GM12872 (cell line): ENCODE data around the gene TMEM140.

Experiments used
- TF ChIP-seq, protein P1 (sequence below): IDR thresholded peaks from 3 replicates; pipeline ENCODE4 v1.5.1; 2011; ENCODE audit warnings: low read depth, mild to moderate bottlenecking, low read length, moderate library complexity; ENCODE audit not compliant: insufficient read depth

TMEM140 gene

DNA sequence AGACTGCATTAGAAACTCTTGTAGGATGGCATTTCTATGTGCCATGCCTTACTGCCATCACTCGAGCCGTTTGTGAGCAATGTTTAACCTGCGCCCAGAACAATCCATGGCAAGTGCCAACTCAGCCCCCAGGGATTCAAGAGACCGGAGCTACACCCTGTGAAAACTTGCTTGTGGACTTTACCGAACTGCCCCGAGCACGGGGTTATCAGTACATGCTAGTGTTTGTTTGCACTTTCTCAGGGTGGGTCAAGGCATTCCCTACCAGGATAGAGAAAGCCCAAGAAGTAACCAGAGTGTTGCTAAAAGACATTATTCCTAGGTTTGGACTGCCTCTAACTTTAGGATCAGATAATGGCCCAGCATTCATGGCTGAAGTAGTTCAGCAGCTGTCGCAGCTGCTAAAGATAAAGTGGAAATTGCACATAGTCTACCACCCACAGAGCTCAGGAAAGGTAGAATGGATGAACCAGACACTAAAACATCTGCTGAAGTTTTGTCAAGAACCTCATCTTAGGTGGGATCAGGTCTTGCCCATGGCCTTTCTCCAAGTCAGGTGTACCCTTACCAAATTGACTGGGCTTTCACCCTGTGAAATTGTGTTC lies 31.6 kb downstream of the TMEM140 start:
- TF ChIP-seq, protein P1, sequence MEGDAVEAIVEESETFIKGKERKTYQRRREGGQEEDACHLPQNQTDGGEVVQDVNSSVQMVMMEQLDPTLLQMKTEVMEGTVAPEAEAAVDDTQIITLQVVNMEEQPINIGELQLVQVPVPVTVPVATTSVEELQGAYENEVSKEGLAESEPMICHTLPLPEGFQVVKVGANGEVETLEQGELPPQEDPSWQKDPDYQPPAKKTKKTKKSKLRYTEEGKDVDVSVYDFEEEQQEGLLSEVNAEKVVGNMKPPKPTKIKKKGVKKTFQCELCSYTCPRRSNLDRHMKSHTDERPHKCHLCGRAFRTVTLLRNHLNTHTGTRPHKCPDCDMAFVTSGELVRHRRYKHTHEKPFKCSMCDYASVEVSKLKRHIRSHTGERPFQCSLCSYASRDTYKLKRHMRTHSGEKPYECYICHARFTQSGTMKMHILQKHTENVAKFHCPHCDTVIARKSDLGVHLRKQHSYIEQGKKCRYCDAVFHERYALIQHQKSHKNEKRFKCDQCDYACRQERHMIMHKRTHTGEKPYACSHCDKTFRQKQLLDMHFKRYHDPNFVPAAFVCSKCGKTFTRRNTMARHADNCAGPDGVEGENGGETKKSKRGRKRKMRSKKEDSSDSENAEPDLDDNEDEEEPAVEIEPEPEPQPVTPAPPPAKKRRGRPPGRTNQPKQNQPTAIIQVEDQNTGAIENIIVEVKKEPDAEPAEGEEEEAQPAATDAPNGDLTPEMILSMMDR: no peak

DNA sequence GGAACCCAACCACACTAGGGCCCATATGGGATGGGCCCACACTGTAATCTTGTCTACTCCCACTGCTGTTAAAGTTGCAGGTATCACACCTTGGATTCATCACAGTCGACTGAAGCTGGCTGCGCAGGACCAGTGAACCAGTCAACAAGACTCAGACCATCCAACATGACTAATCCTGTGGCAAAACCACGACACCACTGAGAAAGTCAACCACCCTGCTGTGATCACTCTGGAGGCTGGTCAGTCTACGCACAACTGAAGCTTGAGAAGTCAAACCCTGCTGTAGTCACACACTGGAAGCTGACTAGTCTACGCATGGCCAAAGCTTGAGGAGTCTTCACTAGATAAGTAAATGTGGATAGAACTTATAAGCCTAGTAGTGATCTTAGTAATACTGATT lies 32.2 kb downstream of the TMEM140 start:
- TF ChIP-seq, protein P1: no peak

DNA sequence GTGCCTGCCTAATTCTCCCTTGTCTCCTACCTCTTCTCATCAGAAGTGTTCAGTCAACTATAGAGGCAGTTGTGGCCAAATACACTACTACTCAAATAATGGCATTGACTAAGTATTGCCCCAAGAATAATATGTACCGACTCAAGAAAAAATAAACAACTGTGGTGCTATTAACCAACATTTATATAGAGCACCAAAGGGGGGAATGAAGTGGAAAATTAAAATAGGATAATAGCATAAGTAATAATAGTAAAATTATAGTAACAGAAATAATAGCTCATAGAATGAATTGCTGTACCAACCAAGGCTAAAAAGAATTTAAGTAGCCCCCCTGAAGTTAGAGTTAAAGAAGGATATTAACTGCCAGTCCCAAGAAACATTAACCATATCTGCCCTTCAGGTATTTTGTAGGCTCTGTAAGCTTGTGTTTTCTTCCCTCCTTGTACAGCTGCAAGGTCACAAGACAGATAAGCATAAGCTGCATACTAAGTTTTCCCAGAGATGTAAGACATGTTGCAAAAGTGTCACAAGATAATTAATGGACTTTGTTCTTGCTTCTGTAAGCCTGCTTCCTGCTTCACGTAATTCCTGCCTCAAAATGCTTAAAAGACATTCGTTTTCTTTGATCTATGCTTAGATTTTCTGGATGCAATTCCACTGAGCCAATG lies 33.5 kb downstream of the TMEM140 start:
- TF ChIP-seq, protein P1: no peak

DNA sequence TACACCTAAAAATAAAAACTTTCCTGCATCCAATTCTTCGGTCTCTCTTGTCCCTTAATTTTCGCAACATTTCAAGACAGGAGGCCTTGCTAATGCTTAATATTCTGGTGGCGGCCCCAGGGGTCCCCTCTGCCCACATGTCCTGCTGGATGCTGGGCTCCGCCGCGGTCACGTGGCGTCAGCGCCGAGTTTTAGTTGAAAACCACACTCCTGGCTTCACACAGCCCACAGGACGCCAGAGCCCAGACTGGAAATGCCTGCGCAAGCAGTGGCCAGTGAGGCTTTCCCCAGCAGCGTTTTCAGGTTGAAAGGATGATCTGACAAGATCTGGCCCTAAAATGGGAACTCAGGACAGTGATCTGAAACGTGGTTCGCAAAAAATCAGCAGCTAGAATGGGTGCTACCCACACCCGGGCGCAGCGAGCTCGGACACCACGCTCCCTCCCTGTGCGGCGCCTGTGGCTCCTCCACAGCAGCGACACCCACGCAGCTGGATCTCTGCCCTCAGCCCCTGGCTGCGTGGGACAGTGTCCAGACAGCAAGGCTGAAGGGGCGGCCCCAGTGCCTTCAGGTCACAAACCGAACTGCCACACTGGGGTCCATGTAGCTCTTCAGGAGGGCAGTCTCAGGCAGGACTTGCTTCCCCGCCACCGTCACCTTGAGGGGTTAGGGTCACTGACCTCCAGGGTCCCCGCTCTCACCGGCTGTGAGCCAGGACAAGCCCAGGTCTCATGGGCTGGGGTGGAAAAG lies 34.2 kb downstream of the TMEM140 start:
- TF ChIP-seq, protein P1: no peak

DNA sequence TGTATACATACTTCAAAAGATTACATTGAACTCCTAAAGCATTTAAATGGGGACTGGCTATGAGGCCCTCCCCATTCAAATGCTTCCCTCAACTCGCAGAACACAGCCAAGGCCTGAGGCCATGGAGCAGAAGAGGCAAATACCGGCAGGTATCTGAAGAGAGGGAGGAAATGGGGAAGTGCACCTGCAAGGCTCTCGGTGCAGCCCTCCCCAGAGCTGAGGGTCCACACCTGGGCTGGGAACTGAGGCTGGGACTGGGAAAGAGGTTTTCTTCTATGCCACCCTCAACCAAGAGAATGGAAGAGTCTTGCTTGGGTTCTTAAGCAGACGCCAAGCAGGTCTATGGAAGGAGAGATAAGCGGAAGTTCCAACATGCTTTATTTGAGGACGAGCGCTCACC lies 35.6 kb downstream of the TMEM140 start:
- TF ChIP-seq, protein P1: no peak

DNA sequence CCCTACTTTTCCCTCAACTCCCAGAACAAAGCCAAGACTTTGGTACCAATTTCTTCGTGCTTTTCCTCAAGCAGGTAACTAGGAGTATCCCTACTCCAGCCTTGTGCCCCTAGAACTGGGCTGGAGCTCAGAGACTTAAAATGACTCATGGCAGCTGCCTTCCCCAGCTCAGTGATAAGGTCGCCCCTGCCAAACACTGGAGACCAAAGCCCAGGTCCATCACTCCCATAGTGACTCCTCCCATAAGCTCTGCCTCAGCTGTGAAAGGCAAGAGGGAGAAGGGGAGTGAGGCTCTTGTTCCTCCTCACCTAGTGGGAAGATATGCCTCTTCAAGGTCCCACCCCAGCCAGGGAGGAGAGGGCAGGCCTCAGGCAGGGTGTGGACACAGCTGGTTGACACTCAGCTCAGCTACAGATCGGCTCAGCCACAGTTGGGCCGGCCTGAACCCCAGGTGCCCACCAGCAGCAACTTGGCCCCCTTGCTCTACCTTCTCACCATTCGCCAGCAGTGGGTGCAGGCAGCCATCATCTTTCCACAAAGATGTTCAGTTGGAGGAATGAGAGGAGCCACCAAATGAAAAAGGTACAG lies 36.5 kb downstream of the TMEM140 start:
- TF ChIP-seq, protein P1: no peak
